GM19025 (cell line): Measurements from ENCODE around the gene SELL.
"Not testable (repeated sequence)": the region's sequence is repeated elsewhere in the genome, so short reads cannot be mapped to it uniquely, and the experiment has no call there.

Experiments
- ATAC-seq: cut with Tn5 transposase; IDR thresholded peaks from one replicate; pipeline ENCODE4 v1.9.1; 2021; ENCODE audit warnings: mild to moderate bottlenecking, low read depth, moderate library complexity; ENCODE audit not compliant: unreplicated experiment

SELL gene

GRCh38 chr1:169711469-169712308 lies at the start of gene SELL:
Gene SELL (minus strand): TSS chr1:169711620. CDS start chr1:169711498, 122 bp downstream.
- ATAC-seq = peak; percentile 72

GRCh38 chr1:169759038-169759437 lies 47.6 kb upstream of the SELL start:
- no peak for ATAC-seq

GRCh38 chr1:169753549-169753948 lies 42.1 kb upstream of the SELL start:
- no peak for ATAC-seq

- no peak for ATAC-seq
These were observed 38.6 kb upstream of the SELL start for GRCh38 chr1:169750041-169750440.

GRCh38 chr1:169746550-169746949 lies 35.1 kb upstream of the SELL start:
- no peak for ATAC-seq

- ATAC-seq = no peak
These were observed 33.8 kb upstream of the SELL start for GRCh38 chr1:169745015-169745861.

- ATAC-seq = no peak
These were observed 30.4 kb upstream of the SELL start for GRCh38 chr1:169741666-169742394.

- no peak for ATAC-seq
These were observed 28.6 kb upstream of the SELL start for GRCh38 chr1:169739980-169740379.

- no peak for ATAC-seq
These were observed 22.5 kb upstream of the SELL start, which contains the start of gene SELE for GRCh38 chr1:169733924-169734323. Gene SELE (minus strand): TSS chr1:169734079. CDS start chr1:169733612, 467 bp downstream.

- no peak for ATAC-seq
These were observed 20.0 kb upstream of the SELL start for GRCh38 chr1:169731446-169731845.

- no peak for ATAC-seq
These were observed 18.6 kb upstream of the SELL start for GRCh38 chr1:169729991-169730390.

- ATAC-seq = no peak
These were observed 15.9 kb upstream of the SELL start for GRCh38 chr1:169727307-169727706.

- no peak for ATAC-seq
These were observed 15.4 kb upstream of the SELL start for GRCh38 chr1:169726851-169727250.

GRCh38 chr1:169725930-169726329 lies 14.5 kb upstream of the SELL start:
- no peak for ATAC-seq

- no peak for ATAC-seq
These were observed 12.7 kb upstream of the SELL start for GRCh38 chr1:169724168-169724567.

- ATAC-seq = no peak
These were observed 12.3 kb upstream of the SELL start for GRCh38 chr1:169723763-169724162.

GRCh38 chr1:169722779-169723178 lies 11.4 kb upstream of the SELL start:
- ATAC-seq = no peak

GRCh38 chr1:169715100-169715499 lies 3.7 kb upstream of the SELL start:
- ATAC-seq = not testable (repeated sequence)

- ATAC-seq = not testable (repeated sequence)
These were observed 1.7 kb upstream of the SELL start for GRCh38 chr1:169713090-169713489.

- no peak for ATAC-seq
These were observed 850 bp upstream of the SELL start for GRCh38 chr1:169712309-169712631.

- ATAC-seq = no peak
These were observed 2.8 kb downstream of the SELL start for GRCh38 chr1:169708647-169709046.
